Measurements from ENCODE around the gene CHMP2A. TPM values are rescaled to one million over a fixed set of nuclear protein-coding genes. Genes with fewer than 3 reads are reported as not detected.
A peak's percentile ranks its signal among the peaks of the same experiment; 100 is the strongest.

CHMP2A gene
- polyA plus RNA-seq, 1 donor from 2014 or later, result 189 TPM

GRCh38 chr19:58513213-58513693 is 41.7 kb downstream of the CHMP2A start:
- no peaks in the 10 kb centered on the region for H3K27me3 ChIP-seq (ENCODE audit: insufficient read depth, low read depth, low read length)
- H3K79me2 ChIP-seq (replicated peaks; ENCODE audit: insufficient read depth, low read length), result peaks cover 8% of the 10 kb centered on the region
- H3K4me3 ChIP-seq (ENCODE audit: low read length), result no peak overlapping the region
- peak overlapping the region; percentile 15 for H3K27ac ChIP-seq (ENCODE audit: low read length)
- H3K9ac ChIP-seq (ENCODE audit: low read length), result no peak overlapping the region
- no peaks in the 10 kb centered on the region for H3K36me3 ChIP-seq (ENCODE audit: insufficient read depth, low read length)
- H3K4me2 ChIP-seq (ENCODE audit: low read length), result no peak overlapping the region
- H2AFZ ChIP-seq (ENCODE audit: low read depth, low read length), result no peak overlapping the region
- H4K20me1 ChIP-seq (ENCODE audit: insufficient read depth), result no peaks in the 10 kb centered on the region
- H3F3A ChIP-seq (ENCODE audit: insufficient read depth, low read length, poor library complexity, severe bottlenecking), result no peaks in the 10 kb centered on the region
- TF ChIP-seq CTCF (IDR thresholded peaks at IDR 0.05; ENCODE audit: poor library complexity, severe bottlenecking) (no peak), TAF1 (IDR thresholded peaks at IDR 0.05; ENCODE audit: low read depth) (no peak), POLR2AphosphoS5 (IDR thresholded peaks at IDR 0.05) (no peak), REST (IDR thresholded peaks at IDR 0.05; ENCODE audit: borderline replicate concordance) (no peak), EP300 (conservative IDR thresholded peaks at IDR 0.05; ENCODE audit: poor library complexity, severe bottlenecking) (no peak), EZH2 (IDR thresholded peaks at IDR 0.05; ENCODE audit: borderline replicate concordance, insufficient read depth, low read length, poor library complexity, severe bottlenecking) (no peak), RAD21 (conservative IDR thresholded peaks at IDR 0.05) (no peak), MXI1 (conservative IDR thresholded peaks at IDR 0.05; ENCODE audit: poor library complexity, severe bottlenecking) (no peak), SMC3 (conservative IDR thresholded peaks at IDR 0.05; ENCODE audit: poor library complexity) (no peak)
- no peaks in the 10 kb centered on the region for H3K9me3 ChIP-seq (ENCODE audit: low read length)
- no peaks in the 10 kb centered on the region for H3K9me2 ChIP-seq (ENCODE audit: insufficient read depth, low read length)

GRCh38 chr19:58511353-58512208 is 43.3 kb downstream of the CHMP2A start, which contains the start of gene SLC27A5:
Gene SLC27A5 (minus strand): TSS chr19:58511992. CDS start chr19:58511955, 37 bp downstream.
- no peak for TF ChIP-seq RAD21 (conservative IDR thresholded peaks at IDR 0.05)
- no peak for TF ChIP-seq EZH2 (IDR thresholded peaks at IDR 0.05; ENCODE audit: borderline replicate concordance, insufficient read depth, low read length, poor library complexity, severe bottlenecking)
- no peak for TF ChIP-seq MXI1 (conservative IDR thresholded peaks at IDR 0.05; ENCODE audit: poor library complexity, severe bottlenecking)
- TF ChIP-seq CTCF (IDR thresholded peaks at IDR 0.05; ENCODE audit: poor library complexity, severe bottlenecking), result no peak
- TF ChIP-seq EP300 (conservative IDR thresholded peaks at IDR 0.05; ENCODE audit: poor library complexity, severe bottlenecking), result no peak
- no peak for TF ChIP-seq SMC3 (conservative IDR thresholded peaks at IDR 0.05; ENCODE audit: poor library complexity)
- no peak for TF ChIP-seq POLR2AphosphoS5 (IDR thresholded peaks at IDR 0.05)
- no peak for TF ChIP-seq TAF1 (IDR thresholded peaks at IDR 0.05; ENCODE audit: low read depth)
- TF ChIP-seq REST (IDR thresholded peaks at IDR 0.05; ENCODE audit: borderline replicate concordance), result no peak
- no peaks in the 10 kb centered on the region for H3F3A ChIP-seq (ENCODE audit: insufficient read depth, low read length, poor library complexity, severe bottlenecking)

More at GRCh38 chr19:58511353-58512208, 43.3 kb downstream of the CHMP2A start, which contains the start of gene SLC27A5:
- H2AFZ ChIP-seq (ENCODE audit: low read depth, low read length), result no peak within 1 kb of the TSS
- H3K9ac ChIP-seq (ENCODE audit: low read length), result no peak within 1 kb of the TSS
- no peak within 1 kb of the TSS for H3K4me3 ChIP-seq (ENCODE audit: low read length)
- no peak within 1 kb of the TSS for H3K27ac ChIP-seq (ENCODE audit: low read length)
- H3K9me2 ChIP-seq (ENCODE audit: insufficient read depth, low read length), result no peaks in the 10 kb centered on the region
- no peaks in the 10 kb centered on the region for H3K79me2 ChIP-seq (replicated peaks; ENCODE audit: insufficient read depth, low read length)
- no peak within 1 kb of the TSS for H3K4me2 ChIP-seq (ENCODE audit: low read length)
- no peaks in the 10 kb centered on the region for H4K20me1 ChIP-seq (ENCODE audit: insufficient read depth)
- no peaks in the 10 kb centered on the region for H3K36me3 ChIP-seq (ENCODE audit: insufficient read depth, low read length)
- H3K9me3 ChIP-seq (ENCODE audit: low read length), result no peaks in the 10 kb centered on the region
- no peaks in the 10 kb centered on the region for H3K27me3 ChIP-seq (ENCODE audit: insufficient read depth, low read depth, low read length)
